Stimulated activated CD4-positive, alpha-beta T cell treated with anti-CD3 and anti-CD28 coated beads, Interleukin-2, amount 100 ng/mL, for 4 hours (primary cell): ENCODE measurements around the gene PRSS36.
"Not testable (repeated sequence)": the region's sequence is repeated elsewhere in the genome, so short reads cannot be mapped to it uniquely, and the experiment has no call there.

ENCODE experiments used
- DNase-seq: peaks from one replicate; pipeline ENCODE4 v3.0.0-alpha.2; 2020; ENCODE audit warnings: low read depth

PRSS36 gene

DNA sequence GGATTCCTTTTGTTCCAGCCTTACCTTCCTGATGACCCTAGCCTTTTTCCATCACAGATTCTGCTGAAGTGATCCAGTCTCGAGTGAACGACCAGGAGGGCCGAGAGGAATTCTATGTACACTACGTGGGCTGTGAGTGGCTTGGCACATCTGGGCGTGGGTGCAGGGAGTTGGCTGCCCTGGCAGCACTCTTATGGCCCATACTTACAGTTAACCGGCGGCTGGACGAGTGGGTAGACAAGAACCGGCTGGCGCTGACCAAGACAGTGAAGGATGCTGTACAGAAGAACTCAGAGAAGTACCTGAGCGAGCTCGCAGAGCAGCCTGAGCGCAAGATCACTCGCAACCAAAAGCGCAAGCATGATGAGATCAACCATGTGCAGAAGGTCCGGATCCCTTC is 29.7 kb downstream of the PRSS36 start:
- no peak for DNase-seq

DNA sequence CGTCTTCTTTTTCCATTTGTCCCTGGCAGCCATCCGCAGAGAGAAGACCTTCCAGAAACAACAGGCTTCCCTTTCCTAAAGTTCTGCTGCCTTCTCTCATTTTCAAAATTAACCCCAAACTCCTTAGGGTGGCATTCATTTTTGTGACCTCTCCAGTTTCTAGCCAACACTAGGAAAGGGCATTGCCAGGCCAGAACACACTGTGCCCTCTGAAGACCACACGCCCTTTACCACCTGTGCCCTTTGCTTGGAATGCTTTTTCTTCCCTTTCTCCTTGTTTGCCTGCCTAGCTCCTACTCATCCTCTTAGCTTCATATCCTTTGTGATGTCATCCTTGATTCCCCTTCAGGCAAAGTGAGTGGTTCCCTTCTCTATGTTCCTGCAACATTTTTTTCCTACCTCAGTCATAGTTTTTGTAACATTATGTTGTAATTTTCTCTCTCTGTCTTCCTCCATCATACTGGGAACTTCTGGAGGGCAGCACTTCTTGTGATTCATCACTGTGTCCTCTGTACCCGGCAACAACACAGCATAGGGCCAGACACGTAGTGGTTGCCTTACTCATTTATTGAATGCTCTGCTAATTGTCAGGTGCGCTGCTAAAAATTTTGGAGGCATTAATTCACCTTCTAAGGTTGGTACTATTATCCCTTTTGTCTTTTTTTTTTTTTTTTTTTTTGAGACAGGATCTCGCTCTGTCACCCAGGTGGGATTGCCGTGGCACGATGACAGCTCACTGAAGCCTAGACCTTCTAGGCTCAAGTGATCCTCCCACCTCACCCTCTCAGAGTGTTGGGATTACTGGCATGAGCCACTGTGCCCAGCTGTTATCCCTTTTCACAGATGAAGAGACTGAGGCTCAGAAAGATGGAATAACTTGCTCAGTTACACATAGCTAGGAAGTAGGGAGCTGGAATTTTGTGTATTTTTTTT is 31.4 kb downstream of the PRSS36 start:
- DNase-seq = no peak

DNA sequence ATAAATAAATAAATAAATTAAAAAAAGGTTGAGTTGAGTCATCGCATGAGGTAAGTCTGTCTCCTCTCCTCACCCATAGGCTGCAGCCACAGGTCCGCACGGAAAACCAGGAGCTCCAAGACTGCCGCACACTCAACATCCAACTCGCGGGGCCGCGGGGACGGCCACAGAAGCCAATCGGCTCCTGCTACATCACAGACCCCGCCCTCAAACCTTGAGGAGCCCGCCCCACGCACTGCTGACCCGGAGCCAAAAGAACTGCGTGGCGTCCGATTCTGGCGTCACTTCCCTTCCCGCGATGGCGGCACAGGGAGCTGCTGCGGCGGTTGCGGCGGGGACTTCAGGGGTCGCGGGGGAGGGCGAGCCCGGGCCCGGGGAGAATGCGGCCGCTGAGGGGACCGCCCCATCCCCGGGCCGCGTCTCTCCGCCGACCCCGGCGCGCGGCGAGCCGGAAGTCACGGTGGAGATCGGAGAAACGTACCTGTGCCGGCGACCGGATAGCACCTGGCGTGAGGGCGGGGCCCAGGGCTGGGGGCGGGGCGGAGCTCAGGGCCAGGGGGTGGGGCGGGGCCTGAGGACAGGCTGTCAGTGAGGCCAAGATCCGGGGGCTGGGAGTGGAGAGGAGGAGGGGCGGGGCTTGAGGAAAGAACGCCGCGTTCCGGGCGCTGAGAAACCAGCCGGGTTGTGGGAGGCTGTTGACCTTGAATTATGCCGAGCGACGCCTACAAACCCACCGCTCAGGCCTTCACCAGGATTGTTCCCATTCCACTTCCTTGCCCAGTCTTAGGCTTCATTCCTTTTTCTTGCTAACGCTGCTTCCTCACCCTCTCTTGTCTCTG is 32.3 kb downstream of the PRSS36 start, which contains the start of gene KAT8:
KAT8 (plus strand) TSS at position 281 of the 839 bp plus-strand sequence; CDS start at position 299, 18 bp downstream.
- peak; percentile 96 for DNase-seq

DNA sequence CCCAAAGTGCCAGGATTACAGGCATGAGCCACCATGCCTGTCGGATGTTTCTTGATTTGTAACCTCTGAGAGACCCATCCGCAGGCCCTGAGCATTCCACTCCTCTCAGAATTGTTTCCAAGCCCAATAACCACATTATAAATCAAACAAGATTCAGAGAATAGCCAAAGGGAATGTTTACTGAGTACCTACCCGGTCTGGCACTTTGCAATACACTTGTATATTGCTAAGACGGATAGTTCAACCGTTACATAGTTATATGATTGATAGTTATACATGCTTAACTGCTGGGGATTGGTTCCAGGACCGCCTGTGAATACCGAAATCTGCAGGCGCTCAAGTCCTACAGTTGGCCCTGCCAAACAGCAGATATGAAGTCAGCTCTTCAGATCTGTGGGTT is 35.4 kb downstream of the PRSS36 start:
- no peak for DNase-seq

DNA sequence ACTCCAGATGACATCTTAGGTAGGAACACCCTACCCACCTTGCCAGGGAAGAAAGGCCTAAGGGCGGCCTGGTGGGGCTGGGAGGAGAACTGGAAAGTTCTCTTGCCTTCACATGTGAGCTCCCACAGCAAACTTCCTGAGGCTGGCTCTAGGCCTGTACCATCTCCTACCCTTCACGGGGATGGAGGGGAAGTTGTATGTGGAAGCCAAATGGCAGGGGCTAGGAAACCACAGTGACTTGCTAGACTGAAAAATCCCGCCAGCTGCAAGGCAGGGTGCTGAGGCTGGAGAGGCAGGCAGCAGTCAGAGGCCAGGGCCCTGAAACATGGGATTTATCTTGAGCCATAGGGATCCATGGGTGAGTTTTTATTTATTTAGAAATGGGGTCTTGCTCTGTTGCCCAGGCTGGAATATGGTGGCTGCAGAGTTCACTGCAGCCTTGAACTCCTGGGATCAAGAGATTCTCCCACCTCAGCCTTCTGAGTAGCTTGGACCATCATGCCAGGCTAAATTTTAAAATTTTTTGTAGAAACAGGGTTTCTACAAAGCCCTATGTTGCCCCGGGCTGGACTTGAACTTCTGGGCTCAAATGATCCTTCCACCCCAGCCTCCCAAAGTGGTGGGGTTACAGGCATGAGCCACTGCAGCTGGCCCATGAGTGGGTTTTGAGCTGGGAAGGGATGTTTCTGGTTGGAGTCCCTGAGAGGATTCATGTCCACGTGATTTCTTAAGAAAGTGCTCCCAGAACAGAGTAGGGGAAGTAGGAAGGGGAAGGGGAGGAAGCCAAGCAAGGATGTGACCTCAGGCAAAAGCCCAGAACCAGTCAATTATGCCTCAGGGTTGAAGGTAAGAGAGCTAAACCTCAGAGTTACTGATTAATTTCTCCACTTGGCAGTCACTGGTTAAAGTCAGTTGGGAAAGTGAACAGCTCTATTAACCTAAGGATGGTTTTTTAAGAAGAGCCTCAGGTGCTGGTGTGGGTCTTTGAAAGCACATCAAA is 36.4 kb downstream of the PRSS36 start:
- no peak for DNase-seq

DNA sequence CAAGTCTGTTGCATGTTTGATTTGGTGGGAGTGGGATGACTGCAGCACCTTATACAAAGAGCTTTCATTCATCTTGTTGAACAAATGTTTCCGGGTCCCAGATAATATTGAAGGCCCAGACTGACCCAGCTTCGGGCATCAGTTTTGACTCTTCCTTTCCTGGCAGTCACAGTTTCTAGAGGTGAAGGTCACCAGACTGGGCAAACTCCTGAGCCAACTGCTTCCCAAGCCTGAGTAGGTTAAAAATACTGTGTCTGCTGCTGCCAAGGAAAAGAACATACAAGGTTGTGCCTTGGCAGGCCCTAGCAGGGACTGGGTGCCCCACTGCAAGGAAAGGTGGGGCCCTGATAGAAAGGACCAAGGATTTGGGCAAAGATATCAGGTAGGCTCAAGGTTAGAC is 37.2 kb downstream of the PRSS36 start:
- DNase-seq = no peak

DNA sequence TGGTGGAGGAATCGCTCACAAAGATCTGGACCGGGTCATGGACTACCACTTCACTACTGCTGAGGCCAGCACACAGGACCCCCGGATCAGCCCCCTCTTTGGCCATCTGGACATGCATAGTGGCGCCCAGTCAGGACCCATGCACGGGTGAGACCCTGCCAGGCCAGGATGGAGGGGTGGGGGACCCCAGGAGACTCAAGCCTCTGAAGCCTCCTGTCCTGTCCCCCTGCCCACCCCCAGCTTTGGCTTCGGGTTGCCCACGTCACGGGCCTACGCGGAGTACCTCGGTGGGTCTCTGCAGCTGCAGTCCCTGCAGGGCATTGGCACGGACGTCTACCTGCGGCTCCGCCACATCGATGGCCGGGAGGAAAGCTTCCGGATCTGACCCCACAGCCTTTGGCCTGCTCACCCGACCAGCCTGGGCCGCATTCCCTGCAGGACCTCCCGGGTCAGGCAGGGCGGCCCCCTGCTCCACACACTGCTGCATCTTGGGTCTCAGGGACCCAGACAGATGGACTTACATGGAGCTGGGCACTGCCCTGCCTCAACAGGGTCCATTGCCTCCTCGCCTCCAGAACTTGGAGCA is 37.9 kb downstream of the PRSS36 start:
- no peak for DNase-seq

DNA sequence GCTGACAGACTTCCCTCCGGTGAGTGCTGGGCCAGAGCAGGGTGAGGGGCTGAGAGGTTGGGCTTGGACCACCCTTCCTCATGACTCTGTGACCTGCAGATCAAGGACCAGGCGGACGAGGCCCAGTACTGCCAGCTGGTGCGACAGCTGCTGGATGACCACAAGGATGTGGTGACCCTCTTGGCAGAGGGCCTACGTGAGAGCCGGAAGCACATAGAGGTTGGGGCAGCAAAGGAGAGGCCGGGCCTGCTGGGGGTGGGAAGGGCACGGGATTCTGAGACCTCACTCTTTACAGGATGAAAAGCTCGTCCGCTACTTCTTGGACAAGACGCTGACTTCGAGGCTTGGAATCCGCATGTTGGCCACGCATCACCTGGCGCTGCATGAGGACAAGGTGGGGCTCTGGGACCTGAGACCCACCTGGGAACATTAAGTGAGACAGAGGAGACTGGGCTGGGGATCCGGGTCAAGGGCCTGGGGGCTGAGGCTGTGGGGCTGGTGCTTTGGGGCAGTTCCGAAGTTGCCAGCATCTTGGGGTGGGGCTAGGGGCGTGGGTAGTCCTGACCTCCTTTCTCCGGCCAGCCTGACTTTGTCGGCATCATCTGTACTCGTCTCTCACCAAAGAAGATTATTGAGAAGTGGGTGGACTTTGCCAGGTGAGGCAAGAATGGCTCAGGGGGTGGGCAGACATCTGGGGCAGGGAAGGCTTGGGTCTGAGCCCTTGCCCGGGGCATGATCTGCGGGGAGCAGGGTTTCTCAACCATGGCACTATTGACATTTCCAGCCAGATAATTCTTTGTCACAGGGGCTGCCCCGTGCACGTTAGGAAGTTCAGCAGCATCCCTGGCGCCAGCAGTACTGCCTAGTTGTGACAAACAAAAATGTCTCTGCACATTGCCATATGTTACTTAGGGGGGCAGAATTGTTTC is 39.5 kb downstream of the PRSS36 start:
- DNase-seq = no peak

DNA sequence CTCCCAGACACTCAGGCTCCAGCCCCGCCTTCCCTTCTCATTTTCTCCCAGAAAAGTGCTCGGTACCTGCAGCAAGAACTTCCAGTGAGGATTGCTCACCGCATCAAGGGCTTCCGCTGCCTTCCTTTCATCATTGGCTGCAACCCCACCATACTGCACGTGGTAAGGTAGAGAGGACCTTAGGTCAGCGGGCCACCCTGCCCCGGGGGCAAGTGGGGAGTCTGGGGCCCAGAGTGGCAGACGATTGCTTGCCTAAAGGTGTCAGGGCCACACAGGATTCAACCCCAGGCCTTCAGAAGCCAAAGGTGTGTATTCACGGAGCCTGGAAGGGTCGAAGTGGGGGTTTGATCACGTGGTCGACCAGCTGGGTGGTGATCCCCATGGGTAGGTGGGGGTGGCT is 40.2 kb downstream of the PRSS36 start:
- DNase-seq = no peak

DNA sequence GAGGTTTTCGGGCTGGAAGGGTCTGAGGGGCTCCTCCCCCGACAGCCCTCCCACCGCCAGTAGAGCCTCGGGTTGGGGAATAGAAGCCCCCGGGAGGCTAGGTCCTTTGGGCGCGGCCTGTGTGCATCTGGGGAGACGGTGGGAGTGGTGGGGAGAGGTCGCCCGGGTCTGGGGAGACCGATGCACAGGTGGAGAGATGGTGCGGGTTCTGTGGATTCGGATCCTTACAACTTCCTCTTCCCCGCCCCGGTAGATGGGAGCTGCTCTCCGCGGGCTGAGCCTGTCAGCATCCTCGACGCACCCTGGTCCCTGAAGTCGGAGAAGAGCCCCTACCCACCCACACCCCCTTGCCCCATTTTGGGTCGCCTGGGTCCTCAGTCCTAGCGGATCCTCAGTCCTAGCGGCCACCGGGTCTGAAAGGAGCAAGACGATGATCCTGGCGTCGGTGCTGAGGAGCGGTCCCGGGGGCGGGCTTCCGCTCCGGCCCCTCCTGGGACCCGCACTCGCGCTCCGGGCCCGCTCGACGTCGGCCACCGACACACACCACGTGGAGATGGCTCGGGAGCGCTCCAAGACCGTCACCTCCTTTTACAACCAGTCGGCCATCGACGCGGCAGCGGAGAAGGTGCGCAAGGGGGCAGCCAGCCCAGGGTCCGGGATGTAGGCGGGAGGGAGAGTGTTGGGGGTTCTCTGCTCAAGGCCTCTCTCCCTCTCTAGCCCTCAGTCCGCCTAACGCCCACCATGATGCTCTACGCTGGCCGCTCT is 40.9 kb downstream of the PRSS36 start:
- DNase-seq = no peak

DNA sequence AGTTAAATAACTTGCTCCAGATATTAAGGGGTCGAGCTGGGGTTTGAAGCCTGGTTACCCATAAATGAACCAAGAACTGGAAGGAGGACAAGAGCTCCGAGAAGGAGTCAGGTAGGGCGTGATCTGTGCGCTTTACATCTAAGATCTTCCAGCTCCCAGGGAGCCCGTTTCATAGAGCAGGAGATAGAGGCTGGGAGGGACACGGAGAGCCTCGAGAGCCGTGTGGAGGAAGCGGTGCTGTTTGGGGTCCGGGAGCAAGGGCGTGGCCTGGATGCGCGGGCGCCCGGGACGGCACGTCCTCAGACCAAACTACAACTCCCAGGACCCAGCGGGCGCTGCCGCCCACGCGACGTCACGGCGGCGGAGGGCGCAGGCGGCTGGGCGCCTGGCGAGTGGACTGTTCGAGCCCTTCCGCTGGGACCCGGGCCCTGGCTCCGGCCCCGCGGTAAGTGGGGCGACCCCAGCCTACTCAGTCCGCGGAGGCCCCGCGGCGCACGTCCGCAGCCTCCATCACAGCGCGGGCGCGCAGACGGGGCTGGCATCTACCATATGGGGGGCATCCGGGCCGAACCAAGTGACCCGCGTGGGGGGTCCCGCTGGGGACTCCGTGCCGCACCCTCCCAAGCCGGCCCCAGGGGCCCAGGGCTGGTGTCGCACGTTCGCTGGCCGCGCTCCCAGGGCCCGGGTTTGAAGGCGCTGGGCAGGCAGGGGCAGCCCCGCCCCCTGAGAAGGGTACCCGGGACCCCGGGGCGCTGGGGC is 41.7 kb downstream of the PRSS36 start, which contains the start of gene BCKDK:
BCKDK (plus strand) TSS at position 352 of the 759 bp plus-strand sequence. CDS start 838 bp downstream, outside the sequence.
- DNase-seq = peak; percentile 53

DNA sequence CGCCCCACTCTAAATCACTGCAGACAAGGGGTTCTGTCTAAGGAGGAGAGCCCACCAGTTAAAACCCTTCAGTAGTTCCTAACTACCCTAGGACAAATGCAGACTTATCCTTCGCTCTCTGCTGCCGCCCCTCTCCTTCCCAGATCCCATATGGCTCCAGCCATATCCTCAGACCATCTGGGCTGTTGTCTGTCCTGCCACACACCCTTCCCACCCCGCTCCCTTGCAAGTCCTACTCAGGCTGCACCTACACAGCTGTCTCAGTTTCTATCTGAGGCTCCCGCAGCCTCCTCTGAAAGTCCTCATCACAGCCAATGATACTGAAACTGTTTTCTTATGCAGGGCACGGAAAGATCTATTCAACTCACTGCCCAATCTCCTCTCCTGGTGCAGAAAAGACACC is 42.4 kb downstream of the PRSS36 start:
- DNase-seq = no peak

DNA sequence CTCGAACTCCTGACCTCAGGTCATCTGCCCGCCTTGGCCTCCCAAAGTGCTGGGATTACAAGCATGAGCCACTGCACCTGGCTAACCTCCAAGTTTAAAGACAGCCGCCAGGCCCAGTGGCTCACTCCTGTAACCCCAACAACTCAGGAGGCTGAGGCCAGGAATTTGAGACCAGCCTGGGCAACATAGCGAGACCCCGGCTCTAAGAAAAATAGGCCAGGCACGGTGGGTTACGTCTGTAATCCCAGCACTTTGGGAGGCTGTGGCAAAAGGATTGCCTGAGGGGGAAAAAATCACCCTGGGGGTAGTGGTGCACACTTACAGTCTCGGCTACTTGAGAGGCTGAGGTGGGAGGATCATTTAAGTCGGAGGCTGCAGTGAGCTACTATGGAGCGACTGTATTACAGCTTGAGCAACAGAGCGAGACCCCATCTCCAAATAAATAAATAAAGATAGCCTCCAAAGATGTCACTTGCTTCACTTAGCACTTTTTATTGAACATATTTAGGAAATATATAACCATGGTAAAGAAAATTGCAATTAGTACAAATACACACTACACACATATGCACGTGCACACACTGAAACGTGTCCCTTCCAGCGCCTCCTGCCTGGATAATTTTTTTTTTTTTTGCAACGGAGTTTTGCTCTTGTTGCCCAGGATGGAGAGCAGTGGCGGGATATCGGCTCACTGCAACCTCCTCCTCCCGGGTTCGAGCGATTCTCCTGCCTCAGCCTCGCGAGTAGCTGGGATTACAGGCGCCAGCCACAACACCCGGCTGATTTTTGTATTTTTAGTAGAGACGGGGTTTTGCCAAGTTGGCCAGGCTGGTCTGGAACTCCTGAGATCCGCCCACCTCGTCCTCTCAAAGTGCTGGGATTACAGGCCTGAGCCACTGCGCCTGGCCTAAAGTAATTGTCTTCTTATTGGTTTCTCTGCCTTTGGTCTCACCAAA is 43.1 kb downstream of the PRSS36 start:
- no peak for DNase-seq

DNA sequence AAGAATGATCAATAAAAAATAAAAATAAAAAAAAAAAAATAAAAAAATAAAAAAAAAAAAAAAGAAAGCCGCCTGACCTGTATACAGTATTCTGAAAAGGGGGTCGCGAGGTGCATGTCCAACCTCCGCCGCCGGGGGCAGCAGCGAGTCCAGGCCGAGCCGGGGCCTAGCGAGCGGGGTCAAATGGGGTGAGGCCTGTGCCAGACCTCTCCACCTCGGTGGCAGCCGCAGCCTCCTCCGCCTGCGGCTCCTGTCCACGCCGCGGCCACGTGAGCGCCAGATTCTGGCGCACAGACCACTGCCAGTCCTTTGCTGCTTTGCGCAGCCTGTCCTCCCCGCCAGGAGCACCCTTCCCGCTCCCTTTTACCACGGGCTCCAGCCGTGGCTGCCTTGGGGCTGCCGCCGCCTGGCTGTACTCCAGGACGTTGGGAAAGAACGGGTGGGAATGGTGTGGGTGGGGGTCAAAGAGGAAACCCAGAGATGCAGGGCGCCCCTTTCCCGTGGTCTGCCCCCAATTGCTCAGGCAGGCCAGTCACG is 44.1 kb downstream of the PRSS36 start:
- DNase-seq = peak; percentile 69

DNA sequence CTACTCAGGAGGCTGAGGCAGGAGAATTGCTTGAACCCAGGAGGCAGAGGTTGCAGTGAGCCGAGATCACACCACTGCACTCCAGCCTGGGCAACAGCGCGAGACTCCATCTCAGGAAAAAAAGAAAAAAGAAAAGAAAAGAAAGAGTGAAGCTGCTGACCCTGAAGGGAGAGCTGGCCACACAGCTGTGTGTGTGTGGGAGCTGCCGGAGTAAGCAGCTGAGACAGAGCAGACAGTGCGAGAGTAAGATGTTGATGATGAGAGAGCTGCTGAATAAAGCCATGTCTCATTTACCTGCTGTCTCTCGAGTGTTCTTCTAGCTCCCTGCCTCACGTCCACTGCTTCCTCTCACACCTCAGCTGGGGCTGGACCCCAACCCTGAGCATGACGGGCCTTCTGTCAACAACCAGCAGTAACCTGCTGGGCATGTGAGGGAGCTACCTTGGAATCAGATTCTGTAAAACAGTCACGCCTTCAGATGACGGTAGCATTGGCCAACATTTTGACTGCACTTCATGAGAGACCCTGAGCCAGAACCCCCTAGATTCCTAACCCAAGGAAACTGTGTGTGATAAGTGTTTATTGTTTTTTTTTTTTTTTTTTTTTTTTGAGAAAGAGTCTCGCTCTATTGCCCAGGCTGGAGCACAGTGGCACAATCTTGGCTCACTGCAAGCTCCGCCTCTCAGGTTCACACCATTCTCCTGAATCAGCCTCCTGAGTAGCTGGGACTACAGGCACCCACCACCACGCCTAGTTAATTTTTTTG is 48.8 kb downstream of the PRSS36 start:
- DNase-seq = not testable (repeated sequence)
